Central memory CD8-positive, alpha-beta T cell (primary cell): ENCODE data around the gene SERPINB2.
"Not testable (repeated sequence)": the region's sequence is repeated elsewhere in the genome, so short reads cannot be mapped to it uniquely, and the experiment has no call there.

Source experiments
- ATAC-seq: fragments of 150-1000 bp; cut with Tn5 transposase; replicated peaks from 2 replicates; pipeline ENCODE4 v1.10.0; 2022; ENCODE audit warnings: mild to moderate bottlenecking, moderate FRiP score, moderate number of reproducible peaks; ENCODE audit not compliant: poor library complexity, severe bottlenecking; ENCODE audit errors: extremely low read depth
- DNase-seq, 2 donors: peaks; one replicate each; pipeline ENCODE4 v3.0.0; 2021; ENCODE audit warnings: low spot score in 2 of 2
- H3K27ac Mint-ChIP-seq: one replicate; pipeline ENCODE4 v1.8.0; 2022; ENCODE audit warnings: low read depth, mild to moderate bottlenecking, moderate library complexity, mixed read lengths
- H3K27me3 Mint-ChIP-seq: one replicate; pipeline ENCODE4 v1.8.0; 2022; ENCODE audit warnings: mixed read lengths
- H3K36me3 Mint-ChIP-seq: one replicate; pipeline ENCODE4 v1.8.0; 2022; ENCODE audit warnings: mild to moderate bottlenecking, moderate library complexity, mixed read lengths; ENCODE audit not compliant: insufficient read depth
- H3K4me1 Mint-ChIP-seq: one replicate; pipeline ENCODE4 v1.8.0; 2022; ENCODE audit warnings: mixed read lengths
- H3K4me3 Mint-ChIP-seq: one replicate; pipeline ENCODE4 v1.8.0; 2022; ENCODE audit warnings: mild to moderate bottlenecking, moderate library complexity, mixed read lengths
- H3K9me3 Mint-ChIP-seq: one replicate; pipeline ENCODE4 v1.8.0; 2022; ENCODE audit warnings: mixed read lengths

The SERPINB2 gene

GRCh38 chr18:63924551-63924950, 37.0 kb downstream of the SERPINB2 start:
- ATAC-seq = no peak

GRCh38 chr18:63928331-63928730, 40.8 kb downstream of the SERPINB2 start:
- no peaks in the 10 kb centered on the region for H3K4me1 Mint-ChIP-seq
- no peak overlapping the region for H3K4me3 Mint-ChIP-seq
- no peaks in the 10 kb centered on the region for H3K36me3 Mint-ChIP-seq
- H3K27me3 Mint-ChIP-seq = peaks cover 54% of the 10 kb centered on the region
- no peak overlapping the region for H3K27ac Mint-ChIP-seq
- H3K9me3 Mint-ChIP-seq = no peaks in the 10 kb centered on the region
- ATAC-seq (no peak), DNase-seq (no peak)

More at GRCh38 chr18:63924551-63924950, 37.0 kb downstream of the SERPINB2 start:
- no peak for DNase-seq
- H3K27me3 Mint-ChIP-seq = peaks cover 55% of the 10 kb centered on the region
- H3K36me3 Mint-ChIP-seq = no peaks in the 10 kb centered on the region
- H3K4me1 Mint-ChIP-seq = no peaks in the 10 kb centered on the region
- no peaks in the 10 kb centered on the region for H3K9me3 Mint-ChIP-seq
- H3K27ac Mint-ChIP-seq = no peak overlapping the region
- H3K4me3 Mint-ChIP-seq = no peak overlapping the region

- H3K36me3 Mint-ChIP-seq, ATAC-seq, H3K27ac Mint-ChIP-seq, H3K4me3 Mint-ChIP-seq, DNase-seq, H3K9me3 Mint-ChIP-seq, H3K4me1 Mint-ChIP-seq: not testable (repeated sequence)
- peaks cover 44% of the 10 kb centered on the region for H3K27me3 Mint-ChIP-seq
Measured at GRCh38 chr18:63929369-63929768, 41.9 kb downstream of the SERPINB2 start.

DNA sequence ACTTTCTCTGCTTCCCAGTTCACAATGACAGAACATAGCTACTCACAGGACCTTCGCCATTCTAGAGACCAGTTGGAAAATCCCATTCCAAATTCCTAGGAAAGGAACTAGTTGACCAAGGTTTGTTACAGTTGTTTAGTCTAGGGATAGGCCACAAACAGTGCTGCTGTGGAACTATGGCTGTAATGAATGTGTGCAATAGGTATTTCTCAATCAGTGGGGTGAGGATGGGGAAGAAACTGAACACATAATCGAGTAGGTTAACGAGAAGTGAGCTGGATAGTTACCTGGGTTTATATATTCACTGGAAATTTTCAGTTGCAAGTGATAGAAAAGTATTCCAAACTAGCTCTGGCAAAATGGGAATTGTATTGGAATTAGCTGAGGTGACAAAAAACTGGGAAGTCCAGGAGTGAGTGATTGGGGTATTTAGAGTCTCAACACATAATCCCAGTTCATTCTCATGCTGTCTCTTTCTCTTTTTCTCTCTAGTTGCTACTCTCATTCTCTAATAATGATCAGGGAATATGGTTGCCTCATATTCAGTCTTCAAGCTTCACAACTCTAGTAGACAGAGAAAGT, 43.4 kb downstream of the SERPINB2 start:
- Mint-ChIP-seq H3K9me3 (no peaks in the 10 kb centered on the region), H3K4me3 (no peak overlapping the region), H3K36me3 (no peaks in the 10 kb centered on the region), H3K27me3 (peaks cover 36% of the 10 kb centered on the region), H3K27ac (no peak overlapping the region), H3K4me1 (no peaks in the 10 kb centered on the region)
- DNase-seq (no peak), ATAC-seq (no peak)

GRCh38 chr18:63936156-63936931, 48.8 kb downstream of the SERPINB2 start:
- Mint-ChIP-seq H3K36me3 (no peaks in the 10 kb centered on the region), H3K4me1 (no peaks in the 10 kb centered on the region), H3K9me3 (no peaks in the 10 kb centered on the region), H3K4me3 (no peak overlapping the region), H3K27me3 (peaks cover 24% of the 10 kb centered on the region), H3K27ac (no peak overlapping the region)
- DNase-seq (peak; percentile 33 to 47), ATAC-seq (peak; percentile 84)

GRCh38 chr18:63936932-63937393, 49.5 kb downstream of the SERPINB2 start:
- Mint-ChIP-seq H3K4me3 (no peak overlapping the region), H3K9me3 (no peaks in the 10 kb centered on the region), H3K4me1 (no peaks in the 10 kb centered on the region), H3K36me3 (no peaks in the 10 kb centered on the region), H3K27ac (no peak overlapping the region), H3K27me3 (peaks cover 24% of the 10 kb centered on the region)
- no peak for ATAC-seq
- DNase-seq = no peak

DNA sequence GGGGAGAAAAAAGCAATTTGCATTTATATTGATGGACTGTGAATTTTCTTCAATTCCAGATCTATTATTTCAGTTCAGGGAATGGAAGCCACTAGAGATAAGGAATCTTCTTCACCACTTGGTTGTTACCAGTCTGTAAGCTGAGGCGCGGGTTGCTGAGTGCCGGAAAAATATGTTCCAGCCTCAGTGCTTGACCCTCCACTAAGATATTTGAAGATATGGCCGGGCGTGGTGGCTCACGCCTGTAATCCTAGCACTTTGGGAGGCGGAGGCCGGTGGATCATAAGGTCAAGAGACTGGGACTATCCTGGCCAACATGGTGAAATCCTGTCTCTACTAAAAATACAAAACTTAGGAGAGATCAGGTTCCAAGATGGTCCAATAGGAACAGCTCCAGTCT, 52.5 kb downstream of the SERPINB2 start:
- peaks cover 42% of the 10 kb centered on the region for H3K27me3 Mint-ChIP-seq
- no peak for DNase-seq
- no peak overlapping the region for H3K4me3 Mint-ChIP-seq
- H3K36me3 Mint-ChIP-seq = no peaks in the 10 kb centered on the region
- H3K4me1 Mint-ChIP-seq = no peaks in the 10 kb centered on the region
- no peak overlapping the region for H3K27ac Mint-ChIP-seq
- H3K9me3 Mint-ChIP-seq = no peaks in the 10 kb centered on the region
- ATAC-seq = no peak

GRCh38 chr18:63940543-63941050, 53.1 kb downstream of the SERPINB2 start:
- not testable (repeated sequence) for DNase-seq, H3K4me3 Mint-ChIP-seq, H3K36me3 Mint-ChIP-seq, H3K27ac Mint-ChIP-seq, H3K9me3 Mint-ChIP-seq, H3K4me1 Mint-ChIP-seq, ATAC-seq
- peaks cover 39% of the 10 kb centered on the region for H3K27me3 Mint-ChIP-seq

- Mint-ChIP-seq H3K36me3 (no peaks in the 10 kb centered on the region), H3K4me3 (no peak overlapping the region), H3K4me1 (peaks cover 27% of the 10 kb centered on the region), H3K27me3 (peaks cover 28% of the 10 kb centered on the region), H3K9me3 (peaks cover 5% of the 10 kb centered on the region), H3K27ac (no peak overlapping the region)
- ATAC-seq (no peak), DNase-seq (no peak)
Measured at GRCh38 chr18:63947051-63947790, 59.7 kb downstream of the SERPINB2 start.

DNA sequence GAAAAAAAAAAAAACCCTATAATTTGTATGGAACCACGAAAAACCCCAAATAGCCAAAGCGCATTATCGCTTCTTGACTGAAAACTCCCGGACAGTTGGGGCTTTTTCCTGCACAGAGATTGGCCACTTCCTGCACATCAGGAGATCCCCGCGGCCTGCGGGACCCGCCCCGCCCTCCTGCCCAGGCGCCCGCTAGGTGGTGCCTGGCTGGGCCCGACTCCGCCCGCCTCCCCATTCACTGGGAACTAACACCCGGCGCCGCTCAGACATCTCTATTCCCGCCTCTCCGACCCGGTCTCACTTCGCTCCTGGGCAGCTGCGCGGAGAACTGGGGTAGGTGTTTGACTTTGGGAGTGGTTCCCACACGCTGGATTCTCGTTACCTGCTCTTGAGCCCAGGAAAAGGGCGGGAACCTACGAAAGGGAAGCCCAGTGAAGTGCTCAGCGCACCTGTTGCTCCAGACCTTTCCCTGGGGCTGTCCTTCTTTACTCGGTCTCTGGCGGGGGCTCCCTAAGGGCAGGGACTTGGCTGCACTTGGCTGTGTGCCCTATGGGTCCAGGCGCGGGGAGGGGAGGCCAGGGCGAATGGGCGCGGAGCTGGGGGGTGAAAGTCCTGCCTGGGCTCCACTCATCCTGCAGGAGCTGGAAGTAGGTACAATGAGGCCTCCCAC, 61.7 kb downstream of the SERPINB2 start, which contains the start of gene HMSD:
TSS of gene HMSD (plus strand) at position 234 of the 670 bp plus-strand sequence. CDS start 4,155 bp downstream, outside the sequence.
- peak in 1 of 2 donors; percentile 16 for DNase-seq
- H3K4me3 Mint-ChIP-seq = peak within 1 kb of the TSS; percentile 79
- peak; percentile 88 for ATAC-seq

GRCh38 chr18:63951302-63951705, 63.8 kb downstream of the SERPINB2 start:
- H3K36me3 Mint-ChIP-seq = no peaks in the 10 kb centered on the region
- H3K27ac Mint-ChIP-seq = no peak overlapping the region
- H3K4me3 Mint-ChIP-seq = no peak overlapping the region
- peaks cover 5% of the 10 kb centered on the region for H3K9me3 Mint-ChIP-seq
- peaks cover 13% of the 10 kb centered on the region for H3K27me3 Mint-ChIP-seq
- peaks cover 27% of the 10 kb centered on the region for H3K4me1 Mint-ChIP-seq
- ATAC-seq (no peak), DNase-seq (no peak)

More for the DNA sequence above, 61.7 kb downstream of the SERPINB2 start, which contains the start of gene HMSD:
- peaks cover 8% of the 10 kb centered on the region for H3K27me3 Mint-ChIP-seq
- H3K9me3 Mint-ChIP-seq = peaks cover 5% of the 10 kb centered on the region
- H3K4me1 Mint-ChIP-seq = peaks cover 27% of the 10 kb centered on the region
- no peaks in the 10 kb centered on the region for H3K36me3 Mint-ChIP-seq
- H3K27ac Mint-ChIP-seq = peak within 1 kb of the TSS; percentile 54
